GM10266 (cell line): Measurements from ENCODE around the gene PLD3.

Source experiments
- DNase-seq: peaks from one replicate; pipeline ENCODE4 v3.0.0; 2012; ENCODE audit errors: extremely low spot score
- TF ChIP-seq, protein P1 (sequence below): IDR thresholded peaks from 2 replicates; pipeline ENCODE4 v1.5.1; 2012; ENCODE audit warnings: mild to moderate bottlenecking, low read depth; ENCODE audit not compliant: control insufficient read depth, insufficient read depth; ENCODE audit errors: missing control alignments

The PLD3 gene

DNA sequence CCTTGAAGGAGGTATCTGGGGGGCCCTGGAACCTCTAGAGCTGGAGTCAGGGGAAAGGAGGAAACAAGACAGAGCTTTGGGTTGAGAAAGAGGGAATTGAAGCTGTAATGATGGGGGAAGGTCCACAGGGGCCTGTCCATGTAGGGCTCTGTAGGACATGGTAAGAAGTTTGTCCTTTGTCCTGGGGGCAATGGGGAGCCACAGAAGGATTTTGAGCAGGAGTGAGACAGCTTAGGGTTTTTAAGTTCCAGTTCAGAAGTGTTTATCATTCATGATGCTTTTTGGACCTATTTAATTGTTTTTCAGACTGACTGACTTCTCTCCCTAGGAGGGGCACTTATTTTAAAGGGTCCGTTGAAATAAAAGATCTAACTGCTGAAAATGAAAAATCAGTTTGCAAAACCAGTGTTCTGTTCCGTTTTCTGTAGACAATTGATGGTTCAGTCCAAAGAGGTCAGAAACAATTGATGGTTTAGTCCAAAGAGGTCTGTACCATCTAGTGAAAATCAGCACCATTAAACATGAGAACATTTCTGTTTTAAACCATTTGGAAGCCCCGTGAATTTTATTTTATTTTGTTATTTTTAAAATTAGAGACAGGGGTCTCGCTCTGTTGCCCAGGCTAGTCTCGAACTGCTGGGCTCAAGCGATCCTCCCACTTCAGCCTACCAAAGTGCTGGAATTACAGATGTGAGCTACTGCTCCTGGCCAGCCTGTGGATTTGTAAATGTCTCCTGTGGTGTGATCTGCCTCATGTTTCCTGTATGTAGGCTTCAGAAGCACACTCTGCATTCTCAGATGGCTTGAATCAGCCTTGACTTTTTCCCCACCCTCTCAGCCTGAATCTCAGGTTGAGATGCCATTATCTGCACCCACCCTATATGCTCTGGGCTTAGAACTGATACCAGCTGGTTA lies 8.4 kb downstream of the PLD3 start:
- TF ChIP-seq, protein P1, sequence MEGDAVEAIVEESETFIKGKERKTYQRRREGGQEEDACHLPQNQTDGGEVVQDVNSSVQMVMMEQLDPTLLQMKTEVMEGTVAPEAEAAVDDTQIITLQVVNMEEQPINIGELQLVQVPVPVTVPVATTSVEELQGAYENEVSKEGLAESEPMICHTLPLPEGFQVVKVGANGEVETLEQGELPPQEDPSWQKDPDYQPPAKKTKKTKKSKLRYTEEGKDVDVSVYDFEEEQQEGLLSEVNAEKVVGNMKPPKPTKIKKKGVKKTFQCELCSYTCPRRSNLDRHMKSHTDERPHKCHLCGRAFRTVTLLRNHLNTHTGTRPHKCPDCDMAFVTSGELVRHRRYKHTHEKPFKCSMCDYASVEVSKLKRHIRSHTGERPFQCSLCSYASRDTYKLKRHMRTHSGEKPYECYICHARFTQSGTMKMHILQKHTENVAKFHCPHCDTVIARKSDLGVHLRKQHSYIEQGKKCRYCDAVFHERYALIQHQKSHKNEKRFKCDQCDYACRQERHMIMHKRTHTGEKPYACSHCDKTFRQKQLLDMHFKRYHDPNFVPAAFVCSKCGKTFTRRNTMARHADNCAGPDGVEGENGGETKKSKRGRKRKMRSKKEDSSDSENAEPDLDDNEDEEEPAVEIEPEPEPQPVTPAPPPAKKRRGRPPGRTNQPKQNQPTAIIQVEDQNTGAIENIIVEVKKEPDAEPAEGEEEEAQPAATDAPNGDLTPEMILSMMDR = no peak
- DNase-seq = no peak

DNA sequence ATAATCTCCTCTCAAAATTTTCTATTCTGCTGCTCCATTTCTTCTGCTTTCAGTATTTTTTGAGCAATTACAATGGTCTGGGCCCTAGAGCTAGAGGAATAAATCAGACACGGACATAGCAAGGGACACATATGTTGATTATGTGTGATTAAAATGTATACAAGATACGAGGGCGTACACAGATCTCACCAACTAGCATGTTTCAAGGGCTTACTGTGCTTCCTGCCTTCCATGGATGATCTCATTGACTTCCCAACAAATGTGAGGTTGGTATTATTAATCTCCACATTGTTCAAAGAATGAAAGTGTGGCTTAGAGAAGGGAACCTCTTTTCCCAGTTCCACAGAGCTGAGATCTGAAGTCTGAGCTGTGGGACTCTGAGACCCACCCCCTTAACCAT lies 9.1 kb downstream of the PLD3 start:
- DNase-seq = no peak
- TF ChIP-seq, protein P1 = no peak

DNA sequence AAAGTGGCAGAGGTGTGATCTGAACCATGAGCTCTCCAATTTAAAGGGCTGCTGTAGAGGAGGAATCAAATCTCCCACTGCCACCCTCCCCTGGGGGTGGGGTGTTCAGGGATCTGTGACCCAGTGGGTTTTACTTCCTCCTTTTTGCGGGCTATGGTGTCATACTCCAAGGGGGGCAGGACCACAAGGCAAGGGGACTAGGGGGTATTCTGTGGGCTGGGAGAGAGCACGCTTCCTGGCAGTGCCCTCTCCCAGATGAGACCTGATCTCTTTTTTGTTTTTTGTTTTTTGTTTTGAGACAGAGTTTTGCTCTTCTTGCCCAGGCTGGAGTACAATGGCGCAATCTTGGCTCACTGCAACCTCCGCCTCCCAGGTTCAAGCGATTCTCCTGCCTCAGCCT lies 10.3 kb downstream of the PLD3 start:
- TF ChIP-seq, protein P1 = no peak
- DNase-seq = no peak

DNA sequence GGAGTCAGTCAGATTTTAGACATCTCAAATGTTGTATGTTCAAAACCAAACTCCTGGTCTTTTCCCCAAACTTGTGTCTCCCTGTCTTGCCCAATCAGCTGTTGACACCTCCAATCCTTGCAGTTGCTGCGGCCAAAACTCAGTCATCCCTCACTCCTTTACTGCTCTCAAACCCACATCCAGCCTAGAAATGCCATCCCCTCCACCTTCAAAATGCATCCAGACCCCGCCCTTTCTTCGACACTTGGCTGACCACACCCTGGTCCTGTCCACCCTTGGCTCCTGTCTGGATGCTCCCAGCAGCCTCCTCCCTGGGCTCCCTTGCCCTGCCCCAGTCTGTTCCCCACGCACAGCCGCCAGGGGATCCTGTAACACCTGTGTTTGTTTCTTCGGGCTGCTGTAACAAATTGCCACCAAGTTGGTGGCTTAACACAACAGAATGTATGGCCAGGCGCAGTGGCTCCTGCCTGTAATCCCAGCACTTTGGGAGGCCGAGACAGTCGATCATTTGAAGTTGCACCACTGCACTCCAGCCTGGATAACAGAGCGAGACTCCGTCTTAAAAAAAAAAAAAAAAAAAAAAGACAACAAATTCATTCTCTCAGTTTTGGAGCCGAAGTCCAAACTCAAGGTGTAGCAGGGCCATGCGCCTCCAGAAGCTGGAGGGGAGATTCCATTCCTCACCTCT lies 11.7 kb downstream of the PLD3 start:
- DNase-seq = no peak
- TF ChIP-seq, protein P1 = no peak

DNA sequence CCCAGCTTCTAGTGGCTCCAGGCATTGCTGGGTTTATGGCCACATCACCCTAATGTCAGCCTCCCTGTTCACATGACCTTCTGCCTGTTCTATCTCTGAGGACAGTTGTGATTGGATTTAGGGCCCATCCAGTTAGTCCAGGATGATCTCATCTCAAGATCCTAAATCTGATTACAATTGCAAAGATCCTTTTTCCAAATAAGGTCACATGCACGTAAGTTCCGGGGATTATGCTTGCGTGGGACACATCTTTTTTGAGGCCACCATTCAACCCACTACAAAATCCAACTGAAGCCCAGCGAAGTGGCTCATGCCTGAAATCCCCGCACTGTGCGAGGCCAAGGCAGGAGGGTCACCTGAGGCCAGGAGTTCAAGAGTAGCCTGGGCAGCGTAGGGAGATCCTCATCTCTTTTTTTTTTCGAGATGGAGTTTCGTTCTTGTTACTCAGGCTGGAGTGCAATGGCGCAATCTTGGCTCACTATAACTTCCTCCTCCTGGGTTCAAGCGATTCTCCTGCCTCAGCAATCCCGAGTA lies 12.3 kb downstream of the PLD3 start:
- TF ChIP-seq, protein P1 = no peak
- DNase-seq = no peak

DNA sequence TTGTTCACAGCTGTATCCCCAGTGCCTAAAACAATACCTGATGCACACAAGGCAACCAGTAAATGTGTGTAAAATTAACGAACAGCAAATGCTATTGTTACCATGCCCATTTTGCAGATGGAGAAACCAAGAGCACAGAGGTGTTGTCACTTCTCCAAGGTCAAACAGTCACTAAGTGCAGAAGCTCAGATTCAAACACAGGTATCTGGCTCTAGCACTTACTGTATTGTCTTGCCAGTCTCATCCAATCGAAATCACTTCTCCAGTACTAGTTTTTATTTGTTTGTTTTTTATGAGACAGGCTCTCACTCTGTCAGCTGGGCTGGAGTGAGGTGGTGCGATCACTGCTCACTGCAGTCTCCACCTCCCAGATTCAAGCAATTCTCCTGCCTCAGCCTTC lies 13.7 kb downstream of the PLD3 start:
- TF ChIP-seq, protein P1 = no peak
- no peak for DNase-seq
